T-helper 1 cell treated with Interleukin-12 subunit alpha and Interleukin-12 subunit beta and Interleukin-4 antibody, amounts not matched to agents 30 μg/mL and 1 μg/mL, for 36 hours (primary cell): ENCODE measurements around the gene ADCY2.

Source experiments
- H3K27ac Mint-ChIP-seq: one replicate; pipeline ENCODE4 v1.8.0; 2021; ENCODE audit warnings: mild to moderate bottlenecking, mixed read lengths
- H3K27me3 Mint-ChIP-seq: one replicate; pipeline ENCODE4 v1.8.0; 2021; ENCODE audit warnings: low read depth, mixed read lengths
- H3K36me3 Mint-ChIP-seq: one replicate; pipeline ENCODE4 v1.8.0; 2021; ENCODE audit warnings: low read depth, mixed read lengths
- H3K4me1 Mint-ChIP-seq: one replicate; pipeline ENCODE4 v1.8.0; 2021; ENCODE audit warnings: low read depth, mixed read lengths
- H3K4me3 Mint-ChIP-seq: one replicate; pipeline ENCODE4 v1.8.0; 2021; ENCODE audit warnings: mild to moderate bottlenecking, moderate library complexity, mixed read lengths
- H3K9me3 Mint-ChIP-seq: one replicate; pipeline ENCODE4 v1.8.0; 2021; ENCODE audit warnings: mixed read lengths

The ADCY2 gene

GRCh38 chr5:7878381-7878873 lies 482.5 kb downstream of the ADCY2 start:
- Mint-ChIP-seq H3K4me1 (peaks cover 32% of the 10 kb centered on the region), H3K4me3 (no peak overlapping the region), H3K27me3 (no peaks in the 10 kb centered on the region), H3K9me3 (no peaks in the 10 kb centered on the region), H3K36me3 (peaks cover 59% of the 10 kb centered on the region), H3K27ac (peak overlapping the region; percentile 68)
